DMS 273 treated with DMSO at 0.1 percent for 48 hours (cell line): ENCODE results near the gene PANX2.
"Not testable (repeated sequence)": the region's sequence is repeated elsewhere in the genome, so short reads cannot be mapped to it uniquely, and the experiment has no call there.

Experiments used
- DNase-seq: peaks from one replicate; lab custom pipeline; 2025; lab: John Stamatoyannopoulos, UW

PANX2 gene

GRCh38 chr22:50147258-50148165, 23.0 kb upstream of the PANX2 start:
- DNase-seq = not testable (repeated sequence)

- no peak for DNase-seq
These were observed 22.4 kb upstream of the PANX2 start for GRCh38 chr22:50148166-50148500.

- DNase-seq = peak; percentile 24
These were observed 21.4 kb upstream of the PANX2 start for GRCh38 chr22:50148991-50149721.

GRCh38 chr22:50150161-50151129, 20.1 kb upstream of the PANX2 start:
- peak; percentile 12 for DNase-seq

GRCh38 chr22:50151571-50152537, 18.7 kb upstream of the PANX2 start:
- no peak for DNase-seq

- no peak for DNase-seq
These were observed 17.3 kb upstream of the PANX2 start for GRCh38 chr22:50153056-50153755.

- no peak for DNase-seq
These were observed 16.8 kb upstream of the PANX2 start for GRCh38 chr22:50153756-50154140.

- DNase-seq = no peak
These were observed 12.7 kb upstream of the PANX2 start for GRCh38 chr22:50157709-50158375.

- DNase-seq = no peak
These were observed 9.6 kb upstream of the PANX2 start for GRCh38 chr22:50160947-50161346.

GRCh38 chr22:50161508-50162390, 8.8 kb upstream of the PANX2 start:
- no peak for DNase-seq

GRCh38 chr22:50162391-50162956, 8.1 kb upstream of the PANX2 start:
- DNase-seq = no peak

GRCh38 chr22:50165436-50166123, 5.0 kb upstream of the PANX2 start:
- no peak for DNase-seq

- DNase-seq = no peak
These were observed 2.6 kb upstream of the PANX2 start for GRCh38 chr22:50167689-50168489.

- not testable (repeated sequence) for DNase-seq
These were observed 1.9 kb upstream of the PANX2 start for GRCh38 chr22:50168490-50169180.

GRCh38 chr22:50169181-50169759, 1.3 kb upstream of the PANX2 start:
- DNase-seq = no peak

- DNase-seq = no peak
These were observed 673 bp upstream of the PANX2 start for GRCh38 chr22:50169774-50170341.
